ENCODE data around the gene TRMT61B.

TRMT61B gene

DNA sequence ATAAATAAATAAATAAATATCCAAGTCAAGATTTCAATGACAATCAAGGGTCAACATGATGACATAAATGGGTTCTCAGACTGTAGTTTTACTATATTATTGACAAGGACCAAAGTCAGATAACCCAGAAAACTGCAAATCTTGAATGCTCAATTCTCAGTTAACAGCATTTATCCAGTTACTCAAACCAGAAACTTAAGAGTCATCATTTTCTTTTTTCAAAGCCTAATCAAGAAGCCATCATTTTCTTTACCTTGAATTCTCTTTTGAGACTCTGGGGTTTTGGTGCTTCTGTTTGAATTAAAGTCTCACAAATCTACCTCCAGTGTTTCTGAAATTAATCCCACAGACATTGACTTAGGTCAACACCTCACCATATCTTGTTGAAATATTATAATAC, 14.1 kb downstream of the TRMT61B start:
- DNase-seq (ENCODE audit: low read depth in 2 of 2): no peak

DNA sequence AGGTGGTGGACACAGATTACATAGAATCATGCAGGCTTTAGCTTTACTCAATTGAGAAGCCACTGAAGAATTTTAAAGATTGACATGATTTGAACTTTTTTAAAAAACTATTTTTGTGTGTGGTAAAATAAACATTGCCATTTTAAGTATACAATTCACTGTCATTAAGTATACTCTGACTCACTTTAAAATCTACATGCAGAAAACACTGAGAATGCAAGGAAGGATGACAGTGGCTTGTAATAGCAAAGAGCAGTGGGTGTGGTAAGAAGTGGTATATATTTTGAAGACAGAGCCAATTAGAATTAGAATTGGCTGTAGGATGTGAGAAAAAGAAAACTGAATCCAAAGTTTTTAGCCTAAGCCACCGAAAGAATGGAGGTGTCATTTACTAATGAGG, 14.9 kb downstream of the TRMT61B start:
- DNase-seq (ENCODE audit: low read depth in 2 of 2): no peak

GRCh38 chr2:28842042-28842441, 28.1 kb downstream of the TRMT61B start:
- DNase-seq (ENCODE audit: low read depth in 2 of 2): no peak

- no peak for DNase-seq (ENCODE audit: low read depth in 2 of 2)
Measured at GRCh38 chr2:28838971-28839370, 31.1 kb downstream of the TRMT61B start.

DNA sequence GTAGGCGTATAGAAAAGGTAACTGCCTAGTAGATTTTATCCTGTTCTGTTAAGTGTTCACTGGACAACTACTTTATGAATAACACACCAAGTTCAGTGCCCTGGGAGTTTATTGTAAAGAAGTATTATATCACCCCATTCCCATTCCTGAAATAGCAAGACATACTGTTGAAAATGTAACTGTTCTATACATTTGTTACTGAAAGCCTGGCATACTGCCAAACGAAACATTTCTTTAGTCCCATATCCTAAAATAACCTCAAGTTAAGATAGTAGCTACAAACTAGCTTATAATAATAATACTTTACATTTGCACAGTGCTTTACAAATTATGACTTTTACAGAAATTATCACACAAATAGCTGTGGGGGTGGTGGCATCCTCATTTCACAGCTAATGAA, 34.3 kb downstream of the TRMT61B start:
- no peak for DNase-seq (ENCODE audit: low read depth in 2 of 2)

DNA sequence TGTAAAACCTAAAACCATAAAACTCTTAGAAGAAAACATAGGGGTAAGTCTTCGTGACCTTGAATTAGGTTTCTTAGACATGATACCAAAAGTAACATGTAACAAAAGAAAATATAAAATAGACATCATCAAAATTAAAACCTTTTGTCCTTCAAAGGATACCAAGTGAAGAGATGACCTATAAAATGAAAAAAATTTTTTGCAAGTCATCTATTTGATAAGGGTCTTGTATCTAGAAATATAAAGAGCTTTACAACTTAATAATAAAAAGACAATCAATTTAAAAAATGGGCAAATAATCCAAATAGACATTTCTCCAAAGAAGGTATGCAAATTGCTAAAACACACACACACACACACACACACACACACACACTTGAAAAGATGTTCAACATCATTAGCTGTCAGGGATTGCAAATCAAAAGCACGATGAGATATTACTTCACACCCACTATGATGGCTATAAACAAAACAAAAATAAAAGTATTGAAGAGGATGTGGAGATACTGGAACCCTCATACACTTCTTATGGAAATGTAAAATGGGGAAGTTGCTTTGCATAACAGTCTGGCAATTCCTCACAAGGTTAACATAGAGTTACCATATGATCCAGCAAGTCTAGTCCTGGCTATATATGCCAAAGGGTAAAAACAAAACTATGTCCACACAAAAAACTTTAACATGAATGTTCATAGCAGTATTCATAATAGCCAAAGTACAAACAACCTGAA, 36.2 kb downstream of the TRMT61B start:
- DNase-seq (ENCODE audit: low read depth in 2 of 2): no peak

GRCh38 chr2:28828382-28828781, 41.7 kb downstream of the TRMT61B start:
- DNase-seq (ENCODE audit: low read depth in 2 of 2): no peak

GRCh38 chr2:28824870-28825269, 45.2 kb downstream of the TRMT61B start:
- DNase-seq (ENCODE audit: low read depth in 2 of 2): no peak

DNA sequence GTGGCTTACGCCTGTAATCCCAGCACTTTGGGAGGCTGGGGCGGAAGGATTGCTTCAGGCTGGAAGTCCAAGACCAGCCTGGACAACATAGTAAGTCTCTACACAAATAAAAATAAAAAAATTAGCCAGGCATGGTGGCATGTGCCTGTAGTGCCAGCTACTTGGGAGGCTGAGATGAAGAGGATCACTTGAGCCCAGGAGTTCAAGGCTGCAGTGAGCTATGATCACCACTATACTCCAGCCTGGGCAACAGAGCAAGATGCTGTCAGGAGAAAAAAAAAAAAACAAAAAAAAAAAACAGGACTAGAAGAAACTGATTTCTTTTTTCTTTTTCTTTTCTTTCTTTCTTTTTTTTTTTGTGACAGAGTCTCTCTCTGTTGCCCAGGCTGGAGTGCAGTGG, 45.9 kb downstream of the TRMT61B start:
- no peak for DNase-seq (ENCODE audit: low read depth in 2 of 2)

DNA sequence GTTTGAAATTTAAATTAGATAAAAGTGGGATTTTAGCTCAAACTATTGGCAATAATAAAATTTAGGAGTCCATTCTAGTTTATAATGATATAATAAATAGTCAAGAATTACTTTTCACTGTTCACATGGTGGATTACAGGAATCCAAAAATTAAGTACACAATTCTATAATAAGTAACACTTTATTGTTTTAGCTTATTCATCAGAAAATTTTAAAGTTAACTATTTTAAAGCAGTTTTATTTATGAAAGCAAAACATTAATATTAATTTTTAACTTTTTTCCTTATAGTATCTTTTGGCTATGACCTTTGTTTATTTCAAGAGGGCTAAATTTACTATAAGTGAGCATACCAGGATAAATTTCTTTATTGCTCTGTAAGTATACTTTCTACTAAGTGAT, 48.1 kb downstream of the TRMT61B start:
- no peak for DNase-seq (ENCODE audit: low read depth in 2 of 2)

DNA sequence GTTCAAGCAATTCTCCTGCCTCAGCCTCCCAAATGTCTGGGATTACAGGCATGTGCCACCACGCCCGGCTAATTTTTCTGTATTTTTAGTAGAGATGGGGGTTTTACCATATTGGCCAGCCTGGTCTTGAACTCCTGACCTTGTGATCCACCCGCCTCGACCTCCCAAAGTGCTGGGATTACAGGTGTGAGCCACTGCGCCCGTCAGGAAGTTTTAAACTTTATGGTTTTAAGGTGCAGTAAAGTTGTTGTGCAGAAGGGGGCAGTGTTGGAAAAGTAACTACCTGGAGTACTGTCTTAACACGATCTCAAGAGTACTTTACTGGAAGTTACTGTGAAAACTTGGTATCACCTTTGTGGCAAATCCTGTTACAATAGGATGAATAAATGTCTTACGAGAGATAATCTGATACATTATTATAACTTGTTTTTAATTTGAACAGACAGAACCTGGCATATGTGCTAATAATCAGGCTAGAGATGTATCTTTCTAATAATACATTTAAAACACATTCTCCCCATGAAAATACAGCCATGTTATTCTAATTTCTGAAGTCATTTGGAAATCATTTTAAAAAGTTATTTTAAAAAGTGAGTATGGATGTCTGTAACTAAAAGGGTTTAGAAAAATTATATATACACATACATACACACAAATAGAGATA, 48.7 kb downstream of the TRMT61B start:
- DNase-seq (ENCODE audit: low read depth in 2 of 2): peak in 1 of 2 donors; percentile 32

- no peak for DNase-seq (ENCODE audit: low read depth in 2 of 2)
Measured at GRCh38 chr2:28818053-28818452, 52.1 kb downstream of the TRMT61B start.

DNA sequence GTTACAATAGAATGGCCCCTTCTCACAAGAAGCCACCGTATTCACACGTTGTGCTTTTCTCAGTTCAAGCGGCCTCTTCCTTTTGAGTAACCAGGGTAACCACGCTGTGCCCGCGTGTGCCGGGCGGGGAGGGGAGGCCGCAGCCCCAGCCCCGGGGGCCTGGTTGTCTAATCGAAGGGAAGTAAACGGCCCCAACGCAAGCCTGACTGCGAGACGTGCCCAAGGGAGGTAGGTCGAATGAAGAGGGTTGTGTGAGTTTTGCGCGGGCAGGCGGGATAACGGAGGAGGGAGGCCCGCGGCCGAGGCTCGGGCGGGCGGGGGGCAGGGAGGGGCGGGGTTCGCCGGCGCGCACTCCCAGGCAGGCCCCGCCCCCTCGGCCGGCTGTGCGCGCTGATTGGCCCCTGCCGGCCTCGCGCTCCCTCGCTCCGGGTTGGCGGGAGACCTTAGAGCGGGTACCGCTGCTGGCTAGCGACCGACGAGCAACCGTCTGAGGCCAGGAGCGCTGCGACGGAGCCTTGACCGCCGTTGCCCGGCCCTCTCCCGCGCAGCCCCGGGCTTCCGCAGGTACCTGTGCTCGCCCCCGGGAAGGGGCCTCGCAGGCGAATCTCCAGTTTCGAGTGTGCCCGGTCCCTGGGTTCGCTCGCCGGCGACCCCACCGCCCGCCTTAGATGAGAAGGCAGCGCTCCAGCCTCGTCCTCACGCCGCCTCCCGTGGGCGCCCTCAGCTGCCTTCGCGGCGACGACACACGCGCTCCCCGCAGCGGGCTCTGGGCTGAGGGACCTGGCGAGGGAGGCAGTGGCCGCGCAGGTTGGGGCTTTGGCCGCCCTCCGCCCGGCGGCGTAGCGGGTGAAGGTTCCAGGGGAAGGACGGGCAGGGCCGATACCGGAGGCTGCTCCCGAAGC, 59.5 kb downstream of the TRMT61B start, which contains the start of gene SPDYA:
SPDYA (plus strand) TSS at position 451 of the 902 bp plus-strand sequence. CDS start 5,181 bp downstream, outside the sequence.
- DNase-seq (ENCODE audit: low read depth in 2 of 2): peak; percentile 69 to 72

DNA sequence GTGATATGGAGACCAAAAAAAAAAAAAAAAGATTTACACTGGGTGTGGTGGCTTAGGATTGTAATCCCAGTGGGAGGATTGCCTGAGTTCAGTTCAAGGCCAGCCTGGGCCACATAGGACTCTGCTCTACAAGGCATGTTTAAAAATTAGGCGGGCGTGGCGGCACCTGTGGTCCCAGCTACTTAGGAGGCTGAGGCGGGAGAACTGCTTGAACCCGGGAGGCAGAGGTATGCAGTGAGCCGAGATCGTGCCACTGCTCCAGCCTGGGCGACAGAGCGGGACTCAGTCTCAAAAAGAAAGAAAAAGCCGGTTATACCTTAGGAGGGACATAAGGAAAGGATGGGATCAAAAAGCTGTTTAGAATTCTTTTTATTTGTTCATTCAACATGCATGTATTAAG, 60.2 kb downstream of the TRMT61B start:
- no peak for DNase-seq (ENCODE audit: low read depth in 2 of 2)

- DNase-seq (ENCODE audit: low read depth in 2 of 2): no peak
Measured at GRCh38 chr2:28802975-28803429, 67.1 kb downstream of the TRMT61B start.

- no peak for DNase-seq (ENCODE audit: low read depth in 2 of 2)
Measured at GRCh38 chr2:28801726-28802125, 68.4 kb downstream of the TRMT61B start.

Data from stimulated activated CD8-positive, alpha-beta memory T cell treated with anti-CD3 and anti-CD28 coated beads, Interleukin-15, amount 100 ng/mL, for 48 hours (primary cell).